B cell (primary cell): ENCODE results near the gene PICK1. TPM values are rescaled to one million over a fixed set of nuclear protein-coding genes. Genes with fewer than 3 reads are reported as not detected.

Experiments used
- ATAC-seq: fragments of 200-7000 bp; cut with Tn5 transposase; one replicate; pipeline ENCODE4 v1.10.0; 2021; ENCODE audit warnings: low read depth, mild to moderate bottlenecking, moderate number of reproducible peaks, moderate library complexity
- CTCF ChIA-PET: fragments of 350-600 bp; sonication (Branson Sonifier 250); formaldehyde crosslinking; loops from one replicate; lab custom pipeline; 2021; ENCODE audit warnings: antibody characterized with exemption, inconsistent platforms; lab: Charles Lee
- POLR2A ChIA-PET: fragments of 350-600 bp; sonication (Branson Sonifier 250); formaldehyde crosslinking; loops from one replicate; lab custom pipeline; 2021; ENCODE audit warnings: antibody characterized with exemption; lab: Charles Lee
- DNase-seq: peaks from one replicate; pipeline ENCODE4 v3.0.0; 2013
- H2AFZ ChIP-seq: 2 replicates; pipeline ENCODE4 v1.6.1; 2012; ENCODE audit warnings: mild to moderate bottlenecking, low read depth, low read length; ENCODE audit not compliant: insufficient read depth, poor library complexity, severe bottlenecking
- H3K27ac ChIP-seq, 2 donors: 1 replicate in 1 of 2; 2 replicates in 1 of 2; pipeline ENCODE4 v1.5.1; 2012 to 2013; ENCODE audit warnings: low read length in 2 of 2, mild to moderate bottlenecking in 2 of 2, moderate library complexity in 1 of 2
- H3K27me3 ChIP-seq, 4 experiments: fragments of 200-600 bp in 1 of 4; sonication (generic) in 1 of 4; replicated peaks in 1 of 4; 1 replicate in 2 of 4; 2 replicates in 2 of 4; pipeline versions ENCODE4 v1.6.1 to v1.7.0; 2013 to 2016; ENCODE audit warnings: low read length in 3 of 4, mild to moderate bottlenecking in 2 of 4, mixed read lengths in 1 of 4, moderate library complexity in 1 of 4; ENCODE audit not compliant: insufficient read depth in 4 of 4, control insufficient read depth in 3 of 4; ENCODE audit errors: control extremely low read depth in 1 of 4
- H3K36me3 ChIP-seq, 2 experiments: replicated peaks in 1 of 2; 1 replicate in 1 of 2; 2 replicates in 1 of 2; pipeline versions ENCODE4 v1.6.1 to v1.7.1; 2013; ENCODE audit warnings: low read length in 1 of 2; ENCODE audit not compliant: insufficient read depth in 2 of 2, control insufficient read depth in 1 of 2; ENCODE audit errors: control extremely low read depth in 1 of 2, extremely low read depth in 1 of 2
- H3K4me1 ChIP-seq, 2 donors: fragments of 200-600 bp in 1 of 2; sonication (generic) in 1 of 2; 1 replicate in 1 of 2; 2 replicates in 1 of 2; pipeline versions ENCODE4 v1.5.1 to v1.6.1; 2013 to 2017; ENCODE audit warnings: low read length in 2 of 2; ENCODE audit not compliant: control insufficient read depth in 2 of 2, insufficient read depth in 2 of 2
- H3K4me2 ChIP-seq: replicated peaks from 2 replicates; pipeline ENCODE3; 2012; ENCODE audit warnings: mild to moderate bottlenecking, low read depth, low read length; ENCODE audit not compliant: poor library complexity, severe bottlenecking
- H3K4me3 ChIP-seq, 5 experiments: fragments of 200-600 bp in 1 of 5; sonication (generic) in 1 of 5; 1 replicate in 3 of 5; 2 replicates in 2 of 5; pipeline versions ENCODE4 v1.5.1 to v1.7.0; 2011 to 2016; ENCODE audit warnings: low read length in 4 of 5, mild to moderate bottlenecking in 4 of 5, low read depth in 2 of 5, control low read depth in 1 of 5, moderate library complexity in 1 of 5; ENCODE audit not compliant: insufficient read depth in 1 of 5; ENCODE audit errors: control extremely low read depth in 1 of 5, extremely low read depth in 1 of 5
- H3K79me2 ChIP-seq: fragments of 200-600 bp; sonication (generic); one replicate; pipeline ENCODE4 v1.6.0; 2016; ENCODE audit warnings: low read length; ENCODE audit not compliant: control insufficient read depth, insufficient read depth
- H3K9ac ChIP-seq: fragments of 200-600 bp; sonication (generic); 2 replicates; pipeline ENCODE4 v1.6.1; 2017; ENCODE audit warnings: mild to moderate bottlenecking, low read length, moderate library complexity
- H3K9me3 ChIP-seq, 3 donors: one replicate each; pipeline versions ENCODE4 v1.6.1 to v1.7.1; 2013; ENCODE audit warnings: low read length in 2 of 3; ENCODE audit not compliant: control insufficient read depth in 2 of 3, insufficient read depth in 1 of 3; ENCODE audit errors: control extremely low read depth in 1 of 3
- H4K20me1 ChIP-seq: 2 replicates; pipeline ENCODE4 v1.6.0; 2012; ENCODE audit warnings: mild to moderate bottlenecking, low read length; ENCODE audit not compliant: insufficient read depth, control insufficient read depth, poor library complexity, severe bottlenecking
- H3K27ac Mint-ChIP-seq: one replicate; pipeline ENCODE4 v1.8.0; 2021; ENCODE audit warnings: mixed read lengths
- H3K27me3 Mint-ChIP-seq: one replicate; pipeline ENCODE4 v1.8.0; 2021; ENCODE audit warnings: mixed read lengths
- H3K4me1 Mint-ChIP-seq: one replicate; pipeline ENCODE4 v1.8.0; 2021; ENCODE audit warnings: mixed read lengths
- H3K4me3 Mint-ChIP-seq: one replicate; pipeline ENCODE4 v1.8.0; 2021; ENCODE audit warnings: mixed read lengths
- H3K9me3 Mint-ChIP-seq: one replicate; pipeline ENCODE4 v1.8.0; 2022; ENCODE audit warnings: mixed read lengths; ENCODE audit not compliant: insufficient read depth
- CTCF ChIP-seq: fragments of 200-600 bp; IDR thresholded peaks from one replicate; pipeline ENCODE4 v1.8.0; 2022; ENCODE audit warnings: antibody characterized with exemption, mild to moderate bottlenecking
- EZH2 ChIP-seq: IDR thresholded peaks from 2 replicates; pipeline ENCODE4 v1.6.1; 2012; ENCODE audit warnings: borderline replicate concordance, low read depth, mild to moderate bottlenecking, moderate library complexity, low read length; ENCODE audit not compliant: insufficient read depth, poor library complexity, severe bottlenecking
- WGBS: methylation state at CpG from one replicate; pipeline ENCODE4 v1.1.5; 2013; ENCODE audit warnings: missing lambda C conversion rate; ENCODE audit not compliant: insufficient coverage; 5-methylcytosine and 5-hydroxymethylcytosine counted together
- intact Hi-C: fragments of 100-400 bp; cut with micrococcal nuclease; formaldehyde crosslinking; loops from one replicate; pipeline ENCODE4 v1.10.0; 2022
- polyA plus RNA-seq: library from polyadenylated mRNA; depleted of rRNA; stranded (reverse); fragments of >200 nt; gene quantifications from 2 replicates; pipeline ENCODE4 v1.2.3, GENCODE V29; 2012
- total RNA-seq, 2 donors: library from RNA; stranded (reverse); fragments of 120-200 nt in 1 of 2; gene quantifications; 1 replicate in 1 of 2; 2 replicates in 1 of 2; pipeline versions ENCODE4 v1.2.3 to v1.2.4, GENCODE V29; 2013 to 2022

Gene PICK1
- total and polyA plus RNA-seq, 2 donors (not counting 1 experiment from before 2014, with no cell fraction given): 34.2 to 37.4 TPM

GRCh38 chr22:38041760-38042487 lies 15.3 kb upstream of the PICK1 start:
- Mint-ChIP-seq H3K27me3 (peaks cover 21% of the 10 kb centered on the region), H3K4me1 (peaks cover 5% of the 10 kb centered on the region), H3K4me3 (no peak overlapping the region), H3K9me3 (no peaks in the 10 kb centered on the region), H3K27ac (no peak overlapping the region)
- no peaks in the 10 kb centered on the region for H3K79me2 ChIP-seq
- TF ChIP-seq CTCF (no peak), EZH2 (no peak)
- no peaks in the 10 kb centered on the region for H3K9me3 ChIP-seq
- H3K27me3 ChIP-seq: peaks cover 0 to 8% (median 0%) of the 10 kb centered on the region in 4 experiments
- WGBS: 60% methylated on average over 5 of the region's 5 CpGs
- no peak overlapping the region for H2AFZ ChIP-seq
- H3K36me3 ChIP-seq: no peaks in the 10 kb centered on the region
- H3K27ac ChIP-seq: no peak overlapping the region
- ChIA-PET CTCF (interaction anchor here (1.7 kb wide), 1 partner anchor 10 kb away, joined by 7 read pairs; no protein-coding TSS in a partner anchor), POLR2A (no interaction called here)
- H3K4me3 ChIP-seq: no peak overlapping the region
- H4K20me1 ChIP-seq: no peaks in the 10 kb centered on the region
- intact Hi-C loops: no loop called here
- ATAC-seq (no peak), DNase-seq (no peak)
- H3K4me2 ChIP-seq: no peak overlapping the region
- H3K9ac ChIP-seq: no peak overlapping the region
- H3K4me1 ChIP-seq: peaks cover 0 to 5% of the 10 kb centered on the region in 2 donors

GRCh38 chr22:38042488-38042790 lies 14.8 kb upstream of the PICK1 start:
- H3K4me1 Mint-ChIP-seq: peaks cover 5% of the 10 kb centered on the region
- CTCF ChIA-PET: interaction anchor here (1.7 kb wide), 1 partner anchor 10 kb away, joined by 7 read pairs; no protein-coding TSS in a partner anchor
- intact Hi-C loops: no loop called here
- no peak overlapping the region for H2AFZ ChIP-seq
- no peak for TF ChIP-seq CTCF
- no peak for TF ChIP-seq EZH2
- POLR2A ChIA-PET: no interaction called here
- no peaks in the 10 kb centered on the region for H3K9me3 Mint-ChIP-seq
- no peak overlapping the region for H3K27ac ChIP-seq
- WGBS: 21% methylated on average over 1 of the region's 1 CpG
- no peaks in the 10 kb centered on the region for H3K36me3 ChIP-seq
- peaks cover 0 to 8% (median 0%) of the 10 kb centered on the region in 4 experiments for H3K27me3 ChIP-seq
- H3K4me3 ChIP-seq: no peak overlapping the region
- H3K4me1 ChIP-seq: peaks cover 0 to 5% of the 10 kb centered on the region in 2 donors
- no peak overlapping the region for H3K4me3 Mint-ChIP-seq
- DNase-seq: no peak
- no peak overlapping the region for H3K27ac Mint-ChIP-seq
- no peaks in the 10 kb centered on the region for H3K79me2 ChIP-seq
- H4K20me1 ChIP-seq: no peaks in the 10 kb centered on the region
- no peaks in the 10 kb centered on the region for H3K9me3 ChIP-seq
- peaks cover 24% of the 10 kb centered on the region for H3K27me3 Mint-ChIP-seq
- no peak overlapping the region for H3K4me2 ChIP-seq
- H3K9ac ChIP-seq: no peak overlapping the region
- ATAC-seq: no peak
